Measurements from ENCODE around the gene CLDN7.

The CLDN7 gene

DNA sequence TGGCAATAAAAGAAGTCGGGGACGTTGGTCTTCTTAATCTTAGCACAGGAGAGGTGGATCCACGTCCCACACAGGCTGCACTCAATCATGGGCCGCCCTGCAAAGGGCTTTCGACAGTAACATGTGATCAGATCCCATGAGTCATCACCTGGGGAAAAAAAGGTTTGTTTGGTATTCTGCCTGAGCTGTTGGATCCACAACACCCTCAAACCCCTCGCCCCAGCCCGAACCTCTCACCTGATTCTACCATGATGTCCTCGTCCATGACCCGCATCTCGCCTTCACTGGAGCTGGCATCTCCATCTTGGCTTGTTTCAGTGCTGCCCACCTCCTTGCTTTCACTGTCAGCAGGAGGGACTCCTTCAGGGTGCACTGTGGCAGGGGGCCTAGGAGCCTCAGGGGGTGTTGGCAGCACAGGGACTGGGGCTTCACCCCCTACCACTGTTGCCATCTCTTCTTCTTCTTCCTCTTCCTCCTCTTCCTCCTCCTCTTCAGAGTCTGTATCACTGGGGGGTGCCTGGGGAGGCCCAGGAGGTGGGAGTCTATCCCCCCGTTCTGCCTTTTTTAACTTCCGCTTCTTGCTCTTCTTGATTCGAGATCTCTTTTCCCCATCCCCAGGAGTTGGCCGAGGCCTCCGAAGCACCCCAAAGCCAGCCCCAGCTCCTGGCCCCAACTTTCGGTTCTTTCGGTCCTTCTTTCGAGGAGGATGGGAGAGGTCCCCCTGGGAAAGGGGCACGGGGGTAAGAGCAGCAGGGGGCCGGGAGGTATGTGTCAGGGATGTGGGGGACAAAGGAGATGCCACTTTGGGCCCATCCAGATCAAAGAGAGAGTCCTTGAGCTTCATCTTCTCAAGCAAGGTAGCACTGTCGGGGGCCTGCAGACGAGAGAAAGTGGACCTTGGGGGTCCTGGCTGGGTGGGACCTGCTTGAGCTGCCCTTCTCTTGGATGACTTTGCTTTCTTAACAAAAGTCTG, 26.3 kb downstream of the CLDN7 start:
- DNase-seq: no peak

DNA sequence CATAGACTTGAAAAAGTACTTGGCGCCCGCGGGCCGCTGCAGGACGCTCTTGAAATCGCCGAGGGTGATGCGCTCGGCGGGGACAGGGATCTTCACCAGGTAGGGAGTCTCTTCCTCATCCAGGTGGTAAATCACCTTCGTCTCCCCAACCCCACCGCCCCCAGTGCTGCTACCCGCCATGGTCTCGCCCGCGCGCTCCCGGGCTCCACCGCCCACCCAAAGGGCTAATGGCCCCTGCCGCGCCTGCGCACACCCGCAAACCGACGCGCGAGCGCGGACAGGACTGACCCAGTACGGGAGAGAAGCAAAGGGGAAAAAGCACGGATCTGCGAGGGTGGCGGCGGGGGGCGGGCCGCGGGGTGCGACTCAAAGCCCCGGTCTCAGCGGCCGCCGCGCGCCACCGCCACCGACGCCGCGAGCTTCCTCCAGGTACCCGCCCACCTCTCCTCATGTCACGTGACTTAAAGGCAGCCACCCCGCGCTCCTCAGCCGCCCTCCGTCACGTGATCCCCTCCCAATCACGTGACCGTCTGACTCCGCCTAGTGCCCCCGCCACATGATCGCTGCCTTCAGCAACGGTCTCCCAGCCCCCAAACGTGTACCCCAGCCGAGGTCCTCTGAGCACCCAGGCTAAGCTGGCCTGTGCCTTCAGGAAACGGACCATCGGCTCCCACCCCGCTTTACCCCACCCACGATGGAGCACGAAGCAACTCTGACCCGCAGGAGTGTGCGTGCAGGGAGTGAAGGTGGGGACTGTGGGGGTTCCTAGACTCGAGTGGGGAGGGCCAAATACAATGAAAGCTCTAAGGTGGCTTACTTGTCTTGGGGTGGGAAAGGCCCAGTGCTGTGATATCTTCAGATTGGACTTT, 28.0 kb downstream of the CLDN7 start, which contains the start of gene DVL2:
DVL2 (minus strand) TSS at position 435 of the 869 bp plus-strand sequence; CDS start at position 180, 255 bp downstream.
- peak; percentile 53 to 68 for DNase-seq

DNA sequence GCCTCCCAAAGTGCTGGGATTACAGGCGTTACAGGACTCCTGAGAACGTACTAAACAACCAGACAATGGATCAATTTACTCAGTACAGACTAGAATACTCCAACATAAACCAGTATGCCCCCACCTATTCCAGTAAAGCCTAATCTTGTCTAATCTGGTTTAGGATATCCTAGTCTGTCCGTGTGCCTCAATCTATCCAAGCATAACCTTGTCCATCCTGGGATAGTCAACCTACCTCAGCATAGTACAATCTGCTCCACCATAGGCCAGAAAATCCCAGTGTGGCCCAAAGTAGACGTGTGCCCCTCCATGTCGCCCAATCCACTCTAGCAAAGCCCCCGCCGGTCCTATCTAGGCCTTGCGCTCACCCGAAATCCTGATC, 28.6 kb downstream of the CLDN7 start:
- DNase-seq: no peak

DNA sequence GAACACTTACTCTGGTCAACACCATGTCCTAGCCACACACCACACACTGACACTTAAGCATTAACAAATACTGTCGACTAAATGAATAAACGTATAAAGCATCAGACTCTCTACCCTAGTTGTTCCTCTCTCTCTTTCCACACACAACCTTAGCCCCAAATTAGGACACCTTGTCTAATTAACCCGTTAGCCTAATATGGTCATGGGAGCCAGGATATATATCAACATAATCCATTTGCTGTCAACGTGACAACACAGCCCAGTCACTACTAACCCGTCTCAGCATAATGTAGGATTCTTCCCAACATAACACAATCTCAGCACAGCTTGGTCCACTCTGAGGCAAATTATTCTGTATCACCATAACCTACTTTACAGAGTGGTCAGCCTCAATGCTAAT, 30.2 kb downstream of the CLDN7 start:
- DNase-seq: no peak

DNA sequence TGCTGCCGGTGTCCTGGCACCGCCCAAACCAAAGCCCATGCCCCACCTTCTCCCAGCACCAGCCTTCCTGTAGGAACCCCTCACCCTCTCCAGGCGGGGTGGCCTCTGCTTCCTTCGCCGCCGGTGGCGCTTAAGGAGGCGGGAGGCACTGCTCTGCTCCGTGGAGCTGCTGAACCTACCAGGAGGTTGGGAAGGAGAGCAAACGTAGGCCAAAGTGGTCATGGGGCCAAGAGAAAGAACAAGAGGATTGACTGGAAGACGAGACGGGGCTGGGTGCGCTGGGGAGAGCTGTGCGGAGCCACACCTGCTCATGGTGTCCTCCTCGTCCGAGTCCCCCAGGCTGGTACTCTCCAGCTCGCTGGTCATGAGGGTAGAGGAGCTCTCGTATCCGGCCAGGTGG, 32.8 kb downstream of the CLDN7 start:
- no peak for DNase-seq

DNA sequence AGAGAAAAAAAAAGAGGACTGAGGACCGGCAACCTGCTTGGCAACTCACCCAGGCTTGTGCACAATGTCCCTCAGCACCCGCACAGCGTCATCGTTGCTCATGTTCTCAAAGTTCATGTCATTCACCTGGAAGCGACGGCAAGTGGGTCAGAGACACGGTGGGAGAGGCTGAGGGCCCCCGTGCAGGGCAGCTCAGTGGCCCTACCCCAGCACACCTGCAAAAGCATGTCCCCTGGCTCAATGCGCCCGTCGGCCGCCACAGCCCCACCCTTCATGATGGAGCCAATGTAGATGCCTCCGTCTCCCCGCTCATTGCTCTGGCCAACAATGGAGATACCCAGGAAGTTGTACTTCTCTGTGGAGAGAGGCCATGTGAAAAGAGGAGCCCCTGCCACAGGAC, 33.4 kb downstream of the CLDN7 start:
- DNase-seq: no peak

DNA sequence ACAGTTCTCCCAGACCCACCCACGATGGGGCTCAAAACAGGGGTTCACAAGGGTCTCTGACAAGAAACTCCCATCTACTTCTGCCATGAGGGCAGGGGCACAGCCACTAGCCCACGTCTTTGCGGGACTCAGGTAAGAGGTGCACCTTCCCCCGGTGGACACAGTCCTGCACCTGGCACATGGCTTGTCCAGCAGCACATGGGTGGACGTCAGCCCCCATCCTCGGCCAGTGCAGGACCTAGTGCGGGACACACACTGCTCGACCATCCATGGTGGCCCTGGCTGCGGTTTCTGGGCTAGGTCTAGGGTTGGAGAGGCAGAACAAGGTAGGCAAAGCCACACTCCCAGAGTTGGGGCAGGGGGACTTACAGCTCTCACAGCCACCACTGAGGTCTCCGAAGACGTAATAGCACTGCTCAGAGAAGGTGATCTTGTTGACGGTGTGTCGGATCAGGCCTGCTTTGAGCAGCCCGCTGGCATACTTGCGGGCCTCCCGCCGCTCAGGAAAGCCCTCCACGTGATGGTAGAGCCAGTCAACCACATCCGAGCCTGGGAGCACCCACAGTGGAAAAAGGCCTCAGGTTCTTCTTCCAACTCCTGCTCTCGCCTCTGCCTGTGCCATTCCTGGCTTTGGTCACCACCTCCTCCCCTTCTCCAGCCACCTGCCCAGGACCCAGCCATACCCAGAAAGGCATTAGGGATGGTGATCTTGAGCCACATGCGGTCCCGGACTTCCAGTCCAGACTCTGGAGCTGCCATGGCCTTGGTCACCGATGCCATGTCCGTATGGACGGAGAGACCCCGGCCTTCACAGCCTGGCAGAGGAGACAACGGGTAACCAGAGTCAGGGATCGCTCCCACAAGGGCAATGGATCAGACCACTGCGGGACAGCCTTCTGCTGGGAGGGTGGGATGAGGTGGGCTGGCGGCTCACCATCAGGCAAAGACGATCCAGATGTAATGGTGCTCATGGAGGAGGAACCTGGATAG, 35.3 kb downstream of the CLDN7 start:
- no peak for DNase-seq

DNA sequence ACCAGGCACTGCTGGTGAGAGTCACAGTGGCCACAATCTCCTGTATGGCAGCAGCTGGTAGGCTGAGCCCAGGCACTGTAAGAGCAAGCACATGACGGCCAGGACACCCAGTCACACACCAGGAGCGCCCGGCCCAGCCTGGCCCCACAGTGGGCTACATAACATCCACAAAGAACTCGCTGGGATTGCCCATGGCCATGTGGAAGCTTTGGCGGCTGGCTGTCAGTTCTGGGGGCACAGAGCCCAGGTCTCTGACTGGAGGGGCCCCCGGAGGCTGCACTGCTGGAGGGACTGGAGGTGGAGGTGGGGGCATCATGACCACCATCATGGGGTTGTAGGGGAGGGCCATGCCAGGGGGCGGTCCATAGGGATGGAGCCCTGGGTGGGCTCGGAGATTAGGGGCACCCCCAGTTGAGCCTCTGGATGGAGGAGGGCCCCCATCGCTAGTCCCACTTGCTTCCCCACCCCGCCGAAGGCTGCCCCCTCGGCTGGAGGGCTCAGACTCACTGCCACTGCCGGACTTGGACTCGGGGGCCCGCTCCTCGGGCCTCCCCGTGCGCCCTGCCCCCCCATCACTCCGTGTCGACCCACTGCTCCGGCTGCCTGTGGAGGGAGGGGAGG, 36.5 kb downstream of the CLDN7 start:
- no peak for DNase-seq

DNA sequence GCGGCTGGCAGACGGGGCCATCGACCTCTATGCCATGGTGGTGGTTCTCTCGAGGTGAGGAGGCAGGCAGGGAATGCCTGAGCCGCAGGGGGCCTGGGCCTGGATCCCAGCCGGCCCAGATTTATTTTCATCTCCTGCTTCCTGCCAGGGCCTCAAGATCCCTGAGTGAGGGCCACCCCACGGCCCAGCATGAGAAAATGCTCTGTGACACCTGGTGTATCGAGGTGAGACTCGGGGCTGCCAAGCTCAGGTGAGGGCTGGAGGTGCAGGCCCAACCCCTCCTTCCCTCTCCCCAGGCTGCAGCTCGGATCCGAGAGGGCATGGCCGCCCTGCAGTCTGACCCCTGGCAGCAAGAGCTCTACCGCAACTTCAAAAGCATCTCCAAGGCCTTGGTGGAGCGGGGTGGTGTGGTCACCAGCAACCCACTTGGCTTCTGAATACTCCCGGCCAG, 37.6 kb downstream of the CLDN7 start:
- DNase-seq: no peak

DNA sequence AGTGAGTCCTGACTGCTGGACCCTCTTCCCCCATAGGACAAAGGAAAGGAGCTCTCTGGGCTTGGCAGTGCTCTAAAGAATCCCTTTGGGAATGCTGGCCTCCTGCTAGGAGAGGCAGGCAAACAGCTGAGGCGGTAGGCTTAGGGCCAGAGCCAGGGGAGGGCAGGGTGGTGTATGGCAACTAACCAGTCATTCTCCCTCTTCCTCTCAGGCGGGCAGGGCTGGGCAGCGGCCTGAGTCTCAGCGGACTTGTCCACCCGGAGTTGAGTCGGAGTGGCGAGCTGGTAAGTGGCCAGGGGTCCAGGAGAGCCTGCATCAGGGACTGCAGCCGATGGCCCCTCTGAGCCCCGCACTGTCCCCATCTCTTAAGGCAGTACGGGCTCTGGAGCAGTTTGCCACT, 38.2 kb downstream of the CLDN7 start:
- DNase-seq: no peak

DNA sequence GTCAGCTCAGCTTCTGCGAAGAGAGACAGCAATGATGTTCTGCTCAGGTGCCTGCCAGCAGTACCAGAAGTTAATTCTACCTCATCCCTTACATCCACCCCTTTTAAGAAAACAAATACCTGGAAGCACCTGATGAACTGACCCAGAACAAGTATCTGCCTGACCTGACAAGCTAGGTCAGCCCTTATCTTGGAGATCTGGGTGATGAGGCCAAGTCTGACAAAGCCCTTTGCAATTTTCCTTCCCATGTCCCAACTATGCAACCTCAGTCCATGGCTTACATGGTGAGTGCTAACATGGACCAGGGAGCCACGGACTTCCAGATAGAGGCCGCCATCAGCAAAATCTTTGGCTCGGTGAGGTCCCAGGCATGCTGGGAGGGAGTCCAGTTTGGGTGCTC, 38.9 kb downstream of the CLDN7 start:
- no peak for DNase-seq

DNA sequence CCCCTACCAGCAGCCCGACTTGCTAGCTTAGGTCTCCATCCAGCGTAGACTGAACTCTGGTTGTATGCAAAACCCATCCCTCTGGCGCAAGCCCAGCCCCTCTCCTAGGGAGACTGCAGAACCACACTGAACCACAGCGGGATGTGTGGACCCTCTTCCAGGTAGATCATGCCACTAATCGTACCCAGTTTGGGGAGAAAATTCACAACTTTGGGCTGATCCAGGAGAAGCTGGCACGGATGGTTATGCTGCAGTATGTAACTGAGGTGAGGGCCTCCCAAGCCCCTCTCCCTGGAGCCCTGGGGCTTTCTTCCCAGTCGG, 39.3 kb downstream of the CLDN7 start:
- DNase-seq: no peak

DNA sequence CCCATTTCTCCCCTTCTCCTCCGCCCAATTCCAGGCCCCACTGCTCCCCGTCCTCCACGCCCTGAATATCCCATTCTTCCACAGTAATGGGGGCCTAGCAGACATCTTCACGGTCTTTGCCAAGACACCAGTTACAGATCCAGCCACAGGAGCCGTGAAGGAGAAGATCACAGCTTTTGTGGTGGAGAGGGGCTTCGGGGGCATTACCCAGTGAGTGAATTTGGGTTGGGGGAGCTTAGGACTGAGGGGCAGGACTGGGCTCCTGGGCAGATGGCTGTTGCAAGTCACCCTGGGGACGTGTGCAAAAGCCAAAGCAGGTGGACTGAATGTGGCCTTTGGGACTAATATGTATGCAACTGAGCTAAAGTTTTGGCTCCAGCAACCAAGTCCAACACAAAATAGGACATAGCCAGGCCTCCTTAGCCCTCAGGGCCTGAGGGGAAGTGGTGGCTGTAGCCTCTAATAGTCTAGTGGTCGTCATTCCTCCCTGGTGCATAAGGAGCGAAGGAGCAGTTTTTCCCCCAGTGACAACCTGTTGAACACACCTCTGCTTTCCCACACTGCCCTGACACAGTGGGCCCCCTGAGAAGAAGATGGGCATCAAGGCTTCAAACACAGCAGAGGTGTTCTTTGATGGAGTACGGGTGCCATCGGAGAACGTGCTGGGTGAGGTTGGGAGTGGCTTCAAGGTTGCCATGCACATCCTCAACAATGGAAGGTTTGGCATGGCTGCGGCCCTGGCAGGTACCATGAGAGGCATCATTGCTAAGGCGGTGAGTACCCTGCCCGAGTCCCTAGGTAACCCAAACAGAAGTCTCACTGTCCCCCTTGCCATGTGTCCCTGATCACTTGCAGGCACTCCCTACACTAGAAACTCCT, 39.9 kb downstream of the CLDN7 start:
- no peak for DNase-seq

DNA sequence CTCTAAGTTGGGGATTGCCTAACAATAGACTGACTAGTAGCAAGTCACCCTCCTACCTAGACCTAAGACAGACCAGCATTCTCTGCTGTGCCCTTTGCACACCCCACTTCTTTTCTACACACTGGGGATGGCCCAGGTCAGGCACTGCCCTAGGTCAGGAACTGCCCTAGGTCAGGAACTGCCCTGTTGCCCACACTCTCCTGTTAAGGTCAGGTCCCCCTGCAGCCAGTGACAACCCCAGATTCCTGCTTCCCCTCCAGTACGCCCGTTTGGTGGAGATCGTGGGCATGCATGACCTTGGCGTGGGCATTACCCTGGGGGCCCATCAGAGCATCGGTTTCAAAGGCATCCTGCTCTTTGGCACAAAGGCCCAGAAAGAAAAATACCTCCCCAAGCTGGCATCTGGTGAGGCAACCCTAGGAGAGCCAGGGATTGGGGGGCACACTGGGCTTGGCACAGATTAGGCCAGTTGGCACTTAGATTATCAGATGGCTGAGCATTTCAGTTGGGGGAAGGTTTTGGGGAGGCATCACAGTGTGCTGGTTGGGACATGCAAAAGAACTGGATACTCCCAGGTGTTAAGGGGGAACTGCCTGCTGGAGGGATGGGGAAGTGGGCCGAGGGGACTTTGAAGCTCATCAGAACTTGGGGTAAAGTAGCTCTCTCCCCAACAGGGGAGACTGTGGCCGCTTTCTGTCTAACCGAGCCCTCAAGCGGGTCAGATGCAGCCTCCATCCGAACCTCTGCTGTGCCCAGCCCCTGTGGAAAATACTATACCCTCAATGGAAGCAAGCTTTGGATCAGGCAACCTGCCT, 40.8 kb downstream of the CLDN7 start:
- no peak for DNase-seq

DNA sequence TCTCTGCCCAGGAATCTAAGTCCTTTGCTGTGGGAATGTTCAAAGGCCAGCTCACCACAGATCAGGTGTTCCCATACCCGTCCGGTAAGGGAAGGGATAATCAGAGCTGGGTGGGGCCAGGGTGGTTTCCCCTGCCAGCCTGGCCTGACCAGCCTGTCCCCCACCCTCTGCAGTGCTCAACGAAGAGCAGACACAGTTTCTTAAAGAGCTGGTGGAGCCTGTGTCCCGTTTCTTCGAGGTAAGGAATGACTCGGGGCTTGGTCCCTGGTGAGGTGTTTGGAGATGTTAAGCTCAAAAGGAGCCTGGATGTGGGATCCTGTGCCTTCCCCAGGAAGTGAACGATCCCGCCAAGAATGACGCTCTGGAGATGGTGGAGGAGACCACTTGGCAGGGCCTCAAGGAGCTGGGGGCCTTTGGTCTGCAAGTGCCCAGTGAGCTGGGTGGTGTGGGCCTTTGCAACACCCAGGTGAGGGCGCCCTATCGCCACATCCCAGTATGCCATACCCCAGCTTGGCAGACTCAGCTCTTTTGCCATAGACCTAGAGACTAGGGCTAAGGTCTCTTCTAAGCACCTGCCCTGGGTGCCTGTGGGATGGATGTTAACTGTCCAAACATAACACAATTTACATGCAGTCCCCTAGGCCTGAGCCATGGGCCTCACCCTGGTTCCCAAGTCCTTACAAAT, 41.5 kb downstream of the CLDN7 start:
- DNase-seq: no peak

DNA sequence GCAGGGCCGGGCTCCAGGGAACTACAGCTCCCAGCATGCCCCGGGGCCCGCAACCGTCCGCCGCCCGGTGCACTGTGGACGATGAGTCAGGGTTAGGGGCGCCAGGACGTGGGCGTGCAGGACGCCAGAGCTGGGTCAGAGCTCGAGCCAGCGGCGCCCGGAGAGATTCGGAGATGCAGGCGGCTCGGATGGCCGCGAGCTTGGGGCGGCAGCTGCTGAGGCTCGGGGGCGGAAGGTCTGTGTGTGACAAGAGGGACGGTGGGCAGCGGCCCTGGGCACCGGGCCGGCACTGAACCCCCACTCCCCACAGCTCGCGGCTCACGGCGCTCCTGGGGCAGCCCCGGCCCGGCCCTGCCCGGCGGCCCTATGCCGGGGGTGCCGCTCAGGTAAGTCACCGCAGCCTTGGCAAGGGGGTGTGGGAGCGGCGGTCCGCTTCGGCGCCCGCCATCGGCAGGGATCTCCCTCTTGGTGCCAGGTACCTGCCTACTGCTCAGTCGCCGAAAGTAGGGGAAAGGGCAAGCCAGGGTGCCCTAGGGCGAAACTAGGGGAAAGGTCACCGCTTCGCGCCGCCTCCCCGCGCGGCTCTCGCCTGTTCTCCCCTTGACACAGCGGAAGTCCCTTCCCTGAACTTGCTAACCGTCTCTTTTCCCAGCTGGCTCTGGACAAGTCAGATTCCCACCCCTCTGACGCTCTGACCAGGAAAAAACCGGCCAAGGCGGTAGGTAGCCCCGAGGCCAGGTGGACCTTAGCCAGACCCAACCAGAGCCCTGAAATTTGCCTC, 42.3 kb downstream of the CLDN7 start, which contains the start of the genes ACADVL and DLG4:
ACADVL (plus strand) TSS at position 127 of the 781 bp plus-strand sequence; CDS start at position 174, 47 bp downstream.
DLG4 (minus strand) TSS at position 25 of the 781 bp plus-strand sequence.
- DNase-seq: no peak

DNA sequence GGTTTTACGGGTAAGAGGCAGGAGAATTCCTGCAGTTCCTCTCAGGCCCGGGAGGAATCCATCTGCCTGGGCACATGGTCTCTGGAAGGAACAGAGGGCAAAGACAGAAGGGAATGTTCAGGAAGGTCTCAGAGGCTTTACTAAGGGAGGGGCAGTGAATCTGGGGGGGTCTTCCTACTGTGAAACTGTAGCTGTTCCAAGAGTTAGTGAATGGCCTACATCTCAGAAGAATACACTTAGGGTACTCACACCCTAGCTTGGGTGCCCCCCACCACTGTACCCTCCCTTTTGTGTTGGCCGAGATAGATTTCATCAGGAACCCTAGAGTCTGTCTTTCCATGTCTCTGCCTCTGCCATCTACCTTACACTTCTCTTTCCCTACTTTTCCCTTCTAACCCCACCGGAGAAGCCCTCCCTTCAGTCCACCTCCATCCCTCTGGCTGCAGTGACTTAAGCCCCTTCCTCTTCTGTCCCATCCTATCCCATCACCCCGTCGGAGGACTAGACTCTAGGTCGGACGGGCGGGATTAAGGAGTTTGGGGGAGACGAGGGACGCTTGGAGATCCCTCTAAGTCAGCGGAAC, 43.0 kb downstream of the CLDN7 start:
- no peak for DNase-seq

DNA sequence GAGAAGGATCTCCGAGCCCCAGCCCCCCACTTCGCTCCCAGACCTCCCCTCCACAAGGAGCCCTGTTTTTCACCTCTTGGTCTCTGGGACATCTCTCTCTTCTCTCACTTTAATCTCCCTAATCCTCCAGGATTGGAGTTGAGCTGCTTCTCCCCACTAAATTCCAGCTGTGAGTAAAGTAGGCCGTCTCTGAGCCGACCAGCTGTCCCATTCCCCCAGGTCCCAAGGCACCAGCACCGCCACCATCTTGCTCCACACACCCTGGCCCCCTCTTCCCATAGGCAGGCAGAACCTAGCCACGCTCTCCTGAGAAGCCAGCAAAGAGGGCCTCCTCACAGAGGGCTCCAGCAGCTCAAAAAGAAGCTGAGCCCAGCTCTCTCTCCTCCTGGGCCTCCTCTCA, 43.5 kb downstream of the CLDN7 start:
- no peak for DNase-seq

All from NCI-H187 (cell line).